LNCaP clone FGC (cell line): ENCODE results near the gene DGKD.

Source experiments
- DNase-seq: peaks from one replicate; pipeline ENCODE4 v3.0.0-alpha.2; 2011; ENCODE audit warnings: low read depth
- H3K4me3 ChIP-seq: 2 replicates; pipeline ENCODE4 v1.5.1; 2011; ENCODE audit warnings: mild to moderate bottlenecking, low read depth, low read length, control low read depth
- CTCF ChIP-seq: IDR thresholded peaks from 2 replicates; pipeline ENCODE4 v1.5.1; 2012; ENCODE audit warnings: mild to moderate bottlenecking; ENCODE audit not compliant: control insufficient read depth, insufficient read depth; ENCODE audit errors: extremely low read depth

Gene DGKD

GRCh38 chr2:233487748-233488345, 133.6 kb downstream of the DGKD start:
- no peak for DNase-seq
- TF ChIP-seq CTCF: no peak
- H3K4me3 ChIP-seq: no peak overlapping the region

GRCh38 chr2:233489143-233489542, 134.8 kb downstream of the DGKD start:
- no peak for DNase-seq
- TF ChIP-seq CTCF: no peak
- no peak overlapping the region for H3K4me3 ChIP-seq

DNA sequence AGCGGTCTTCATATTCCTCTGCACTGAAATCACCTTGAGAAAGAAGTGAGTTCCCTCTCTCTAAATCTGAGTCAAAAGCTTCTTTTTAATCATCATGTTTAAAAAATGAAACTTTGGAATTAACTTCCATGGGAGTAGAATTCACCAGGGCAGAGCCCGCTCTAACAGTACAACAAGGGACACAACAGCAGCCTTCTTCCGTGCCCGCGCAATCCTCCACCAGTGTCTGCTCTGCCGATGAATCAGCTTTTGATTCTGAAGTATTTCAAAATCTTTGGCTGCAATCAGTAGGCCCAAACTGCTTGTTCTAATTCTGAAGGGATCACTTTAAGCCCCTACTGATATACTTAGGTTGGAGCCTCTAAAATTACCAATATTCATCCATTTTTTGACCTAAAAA, 135.4 kb downstream of the DGKD start:
- no peak for TF ChIP-seq CTCF
- DNase-seq: no peak
- H3K4me3 ChIP-seq: no peak overlapping the region

DNA sequence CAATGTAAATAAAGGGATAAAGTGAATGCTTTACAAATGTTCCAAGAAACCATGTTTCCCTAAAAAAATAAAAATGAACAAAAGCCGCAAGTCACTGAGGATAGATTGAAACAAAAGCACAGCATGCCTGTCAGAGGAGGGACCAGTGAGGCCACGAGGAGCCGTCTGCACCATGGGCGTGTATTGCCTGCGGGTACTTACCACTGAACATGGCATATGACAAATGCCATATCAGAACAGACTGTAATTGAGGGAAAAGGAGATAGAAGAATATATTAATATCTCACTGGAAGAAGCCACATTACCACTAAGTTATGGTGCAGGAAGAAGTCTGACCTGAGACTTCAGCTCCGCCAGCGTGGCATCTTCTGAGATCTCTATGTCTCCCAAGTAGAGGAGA, 136.5 kb downstream of the DGKD start:
- H3K4me3 ChIP-seq: no peak overlapping the region
- DNase-seq: no peak
- no peak for TF ChIP-seq CTCF

DNA sequence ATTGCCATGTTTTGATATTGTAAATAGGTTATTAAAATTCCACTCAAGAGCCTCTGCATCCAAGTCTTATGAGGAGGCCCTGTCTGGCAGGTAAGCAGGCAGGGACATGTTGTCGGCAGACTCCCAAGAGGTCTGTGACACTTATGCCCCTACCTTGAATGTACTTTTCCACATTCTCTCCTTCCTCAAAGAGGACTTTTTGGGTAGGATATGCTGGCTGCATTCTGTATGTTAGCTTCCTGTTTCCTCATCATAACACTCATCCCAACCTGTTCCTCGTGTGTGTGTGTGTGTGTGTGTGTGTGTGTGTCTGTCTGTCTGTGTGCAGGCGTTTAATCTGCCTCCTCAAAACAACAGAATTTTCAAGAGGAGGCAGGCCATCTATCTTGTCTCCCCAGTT, 137.0 kb downstream of the DGKD start:
- no peak for TF ChIP-seq CTCF
- DNase-seq: no peak
- no peak overlapping the region for H3K4me3 ChIP-seq

- no peak for DNase-seq
- TF ChIP-seq CTCF: no peak
Observed at GRCh38 chr2:233492078-233492477, 137.8 kb downstream of the DGKD start.

DNA sequence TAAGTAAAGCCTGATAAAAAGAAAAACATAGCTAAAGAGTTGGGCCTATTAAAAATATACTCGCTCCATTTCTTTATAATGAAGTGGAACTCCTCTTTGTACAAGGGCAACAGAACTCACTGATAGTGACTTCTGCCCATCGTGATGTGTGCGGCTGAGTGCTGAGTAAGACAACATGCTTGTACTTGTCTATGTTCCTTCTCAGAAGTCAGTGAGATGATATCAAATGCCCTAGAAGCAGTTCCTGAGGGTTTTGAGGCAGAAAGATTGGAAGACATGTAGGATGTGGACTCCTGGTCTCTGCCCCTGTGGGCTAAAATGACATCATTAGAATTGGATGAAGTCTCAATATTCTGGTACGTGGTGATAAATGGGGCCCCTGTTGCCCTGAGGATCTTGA, 138.5 kb downstream of the DGKD start:
- TF ChIP-seq CTCF: no peak
- no peak overlapping the region for H3K4me3 ChIP-seq
- DNase-seq: no peak

More at GRCh38 chr2:233492078-233492477, 137.8 kb downstream of the DGKD start:
- H3K4me3 ChIP-seq: no peak overlapping the region
